NCI-H146 treated with DMSO at 0.1 percent for 48 hours (cell line): Measurements from ENCODE around the gene PLXNA3.

Source experiments
- DNase-seq: peaks from one replicate; lab custom pipeline; 2025; ENCODE audit not compliant: unreplicated experiment; lab: John Stamatoyannopoulos, UW

The PLXNA3 gene

DNA sequence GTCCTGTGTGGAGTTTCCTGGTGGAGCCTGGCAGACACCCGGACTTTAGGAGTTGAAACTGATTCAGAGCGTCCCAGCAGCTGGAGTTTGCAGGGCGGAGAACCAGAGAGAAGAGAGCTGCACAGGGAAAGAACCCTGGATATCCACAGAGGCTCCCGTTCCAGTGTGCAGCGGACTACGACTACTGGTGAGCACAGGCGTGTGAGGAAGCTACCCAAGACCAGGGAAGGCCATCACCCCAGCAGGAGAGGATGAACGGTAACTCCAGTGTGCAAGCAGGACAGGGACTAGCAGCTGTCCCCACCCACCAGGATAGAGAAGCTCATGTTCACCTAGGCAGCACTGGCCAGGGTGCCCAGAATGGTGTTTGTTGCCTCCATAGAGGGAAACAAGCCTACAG lies 18.7 kb downstream of the PLXNA3 start:
- no peak for DNase-seq

DNA sequence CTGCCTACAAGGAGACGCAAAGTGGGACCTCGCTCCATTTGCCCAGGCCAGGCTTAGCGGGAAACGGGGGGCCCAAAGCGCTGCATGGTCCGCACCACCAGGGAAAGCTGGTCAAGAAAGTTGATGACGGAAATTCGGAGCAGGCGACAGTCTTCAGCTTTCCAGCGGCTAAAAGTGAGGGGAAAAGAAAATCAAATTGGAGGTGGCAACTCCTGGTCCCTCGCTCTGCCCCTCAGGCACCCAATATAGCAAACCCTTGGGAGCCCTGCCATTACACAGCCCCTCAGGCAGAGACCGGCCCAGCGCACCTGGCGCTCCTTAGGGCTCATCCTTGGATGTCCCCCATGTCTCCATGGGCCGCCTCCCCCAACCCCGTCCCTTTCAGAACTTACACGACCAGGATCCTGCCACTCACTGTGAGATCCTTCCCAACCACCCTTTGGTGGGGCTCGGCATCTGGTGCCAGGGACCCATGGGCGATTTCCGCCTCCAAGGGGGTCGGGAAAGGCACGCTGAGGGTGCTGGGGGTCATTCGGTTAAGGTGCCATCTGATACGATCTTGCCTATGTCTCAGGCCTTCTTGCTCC lies 19.9 kb downstream of the PLXNA3 start:
- DNase-seq: no peak

DNA sequence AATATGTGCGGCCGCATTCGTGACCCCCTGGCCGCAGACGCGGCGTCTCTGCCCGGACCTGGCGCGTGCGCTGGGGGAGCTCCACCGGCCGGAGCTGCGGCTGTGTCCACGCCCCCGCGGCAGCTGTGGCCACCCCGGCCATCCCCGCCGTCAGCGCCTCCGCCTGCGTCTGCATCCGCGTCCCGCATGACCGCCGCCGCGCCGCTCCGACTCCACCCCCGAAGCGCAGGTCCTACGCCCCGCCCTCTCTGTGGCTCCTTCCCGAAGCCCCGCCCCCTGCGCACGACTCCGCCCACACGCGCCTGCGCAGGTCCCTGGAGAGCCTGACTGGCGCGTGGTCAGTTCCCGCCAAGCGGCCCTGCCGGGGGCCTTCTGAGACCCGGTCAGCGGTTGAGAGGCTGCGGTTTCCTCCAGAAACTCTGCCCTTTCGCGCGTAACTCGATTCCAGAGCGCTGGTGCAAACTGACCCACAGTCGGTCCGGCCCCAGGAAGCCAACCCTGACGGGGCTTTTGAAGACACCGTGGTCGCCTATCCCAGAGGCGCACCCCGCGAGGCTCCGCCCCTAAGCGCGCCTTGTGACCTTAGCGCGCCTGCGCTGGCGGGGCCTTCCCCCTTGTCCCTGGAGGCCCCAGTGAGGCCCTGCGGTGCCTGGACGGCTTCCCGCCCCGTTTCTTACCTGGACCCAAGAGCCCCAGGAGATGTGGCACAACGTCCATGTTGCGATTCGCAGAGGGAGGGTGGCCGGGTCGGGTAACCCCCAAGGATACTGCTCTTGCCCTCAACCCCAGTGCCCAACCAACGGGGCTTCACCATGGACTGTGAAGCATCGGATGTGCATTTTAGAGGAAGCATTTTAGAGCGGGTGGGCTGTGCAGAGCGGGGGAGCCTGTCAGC lies 20.9 kb downstream of the PLXNA3 start, which contains the start of gene LAGE3:
Gene LAGE3 (minus strand): TSS at position 554 of the 895 bp plus-strand sequence. CDS start 366 bp downstream, at position 188.
- DNase-seq: peak; percentile 72

DNA sequence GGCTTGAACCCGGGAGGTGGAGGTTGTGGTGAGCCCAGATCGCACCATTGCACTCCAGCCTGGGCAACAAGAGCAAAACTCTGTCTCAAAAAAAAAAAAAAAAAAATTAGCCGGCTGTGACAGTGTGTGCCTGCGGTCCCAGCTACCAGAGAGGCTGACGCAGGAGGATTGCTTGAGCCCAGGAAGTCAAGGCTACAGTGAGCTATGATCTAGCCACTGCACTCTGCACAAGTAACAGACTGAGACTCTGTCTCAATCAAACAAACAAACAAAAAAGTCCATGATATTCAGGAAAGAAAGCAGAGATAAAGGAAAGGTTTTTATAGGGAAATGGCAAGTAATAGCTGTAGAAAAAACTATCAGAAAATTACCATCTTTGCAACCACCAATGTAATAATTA lies 23.1 kb downstream of the PLXNA3 start:
- no peak for DNase-seq

DNA sequence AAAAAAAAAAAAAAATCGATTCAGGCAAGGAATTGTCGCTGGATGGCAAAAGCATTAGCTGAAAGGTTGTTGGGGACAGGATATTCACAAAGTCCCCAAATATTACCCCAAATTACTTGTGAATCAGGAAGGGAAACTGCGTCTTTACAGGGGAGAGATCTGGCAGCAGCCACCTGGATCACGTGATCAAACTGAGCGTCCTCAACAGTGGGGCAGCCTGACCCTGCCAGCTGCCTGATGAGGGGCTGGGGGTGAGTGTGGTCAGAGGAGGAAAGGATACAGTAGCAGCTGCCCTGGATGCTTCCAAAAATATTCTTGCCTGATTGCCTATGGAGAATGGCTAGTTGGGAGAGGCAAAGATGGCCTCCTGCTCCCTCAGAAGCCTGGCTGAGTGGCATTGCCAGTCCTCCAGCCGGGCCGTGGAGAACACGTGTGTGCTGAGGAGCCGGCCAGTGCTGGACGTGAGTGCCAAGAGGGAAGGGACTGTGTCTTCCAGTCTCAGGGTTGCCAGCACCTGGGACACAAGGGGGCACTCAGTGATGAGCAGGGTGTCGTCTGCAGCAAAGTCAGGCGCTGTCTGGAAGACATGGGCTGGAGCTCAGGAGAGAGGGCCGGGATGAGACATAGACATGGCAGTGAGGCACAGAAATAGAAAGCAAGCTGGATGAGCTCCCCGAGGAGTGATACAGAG lies 24.0 kb downstream of the PLXNA3 start:
- DNase-seq: no peak

DNA sequence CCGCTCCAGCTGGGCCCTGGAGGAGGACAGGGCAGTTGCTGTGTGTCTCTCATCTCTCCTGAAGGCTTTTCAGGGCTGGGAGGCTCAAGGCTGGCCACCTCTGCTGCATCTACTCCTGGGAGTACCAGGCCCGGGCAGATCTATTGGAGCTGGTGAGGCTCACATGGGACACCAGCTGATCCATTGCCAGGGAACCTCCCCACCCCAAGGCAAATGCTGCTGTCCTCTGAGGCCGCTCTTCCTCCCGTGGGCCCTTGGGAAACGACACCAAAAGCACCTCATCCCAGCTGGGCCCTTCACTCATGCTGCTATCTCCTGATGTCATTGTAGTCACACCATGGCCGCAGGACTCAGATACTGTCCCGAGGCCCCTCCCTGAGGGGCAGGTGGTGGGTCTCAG lies 24.7 kb downstream of the PLXNA3 start:
- no peak for DNase-seq

DNA sequence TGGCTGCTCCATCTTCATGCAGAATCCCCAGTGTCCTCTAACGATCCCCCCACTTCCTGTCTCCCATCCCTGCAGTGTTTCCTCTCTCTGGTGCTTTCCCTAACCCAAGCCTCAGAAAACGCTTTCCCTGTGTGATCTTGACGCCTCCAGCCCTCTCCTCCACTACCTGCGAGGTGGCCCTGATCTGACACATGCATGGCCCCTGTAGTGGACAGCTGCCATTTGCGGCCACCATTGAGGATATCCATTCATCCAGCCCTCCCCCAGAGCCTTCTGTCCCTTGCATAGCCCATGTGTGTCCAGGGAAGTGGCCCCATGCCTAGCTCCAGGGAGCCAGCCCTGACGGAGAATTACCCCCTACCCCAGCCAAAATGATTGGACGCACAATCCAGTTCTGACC lies 25.2 kb downstream of the PLXNA3 start:
- no peak for DNase-seq

DNA sequence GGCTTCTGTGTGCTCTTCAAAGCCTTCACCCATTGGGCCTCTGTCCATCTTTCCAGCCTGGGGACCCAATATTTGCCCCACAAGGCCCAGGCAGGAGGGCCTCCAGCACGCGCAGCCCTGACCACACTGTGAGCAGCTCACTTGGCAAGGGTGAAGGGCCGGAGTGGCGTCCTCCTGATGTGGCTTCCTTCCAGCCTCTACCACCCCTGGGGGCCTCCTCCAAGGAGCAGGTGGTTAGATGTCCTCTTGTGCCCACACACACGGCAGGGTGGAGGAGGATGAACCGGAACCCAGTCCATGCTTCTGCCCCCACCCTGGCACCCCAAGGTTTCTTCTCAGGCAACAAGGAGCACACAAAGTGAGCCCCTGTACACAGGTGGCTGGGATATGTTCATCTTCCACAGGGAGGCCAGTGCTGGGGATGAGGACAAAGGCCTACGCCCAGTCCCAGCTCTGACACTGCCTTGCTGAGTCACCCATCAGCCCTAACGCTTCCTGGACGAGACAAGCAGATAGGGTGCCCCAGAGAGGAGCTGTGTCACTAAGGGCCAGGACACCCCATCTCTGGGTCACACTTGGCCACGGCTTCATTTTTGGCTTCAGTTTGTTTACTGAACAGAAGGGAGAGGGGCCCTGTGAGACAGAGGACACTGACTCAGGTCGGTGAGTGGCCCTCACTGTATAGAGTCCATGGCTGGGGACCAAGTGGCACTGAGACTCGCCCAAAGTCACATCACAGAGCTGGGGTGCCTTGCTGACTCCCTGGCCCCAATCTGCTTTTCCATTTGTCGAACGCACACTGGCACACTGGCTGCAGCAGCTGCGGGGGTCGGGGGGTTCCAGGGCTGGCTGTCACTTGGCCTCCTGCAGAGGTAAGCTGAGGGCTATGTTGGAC lies 26.4 kb downstream of the PLXNA3 start:
- DNase-seq: no peak

DNA sequence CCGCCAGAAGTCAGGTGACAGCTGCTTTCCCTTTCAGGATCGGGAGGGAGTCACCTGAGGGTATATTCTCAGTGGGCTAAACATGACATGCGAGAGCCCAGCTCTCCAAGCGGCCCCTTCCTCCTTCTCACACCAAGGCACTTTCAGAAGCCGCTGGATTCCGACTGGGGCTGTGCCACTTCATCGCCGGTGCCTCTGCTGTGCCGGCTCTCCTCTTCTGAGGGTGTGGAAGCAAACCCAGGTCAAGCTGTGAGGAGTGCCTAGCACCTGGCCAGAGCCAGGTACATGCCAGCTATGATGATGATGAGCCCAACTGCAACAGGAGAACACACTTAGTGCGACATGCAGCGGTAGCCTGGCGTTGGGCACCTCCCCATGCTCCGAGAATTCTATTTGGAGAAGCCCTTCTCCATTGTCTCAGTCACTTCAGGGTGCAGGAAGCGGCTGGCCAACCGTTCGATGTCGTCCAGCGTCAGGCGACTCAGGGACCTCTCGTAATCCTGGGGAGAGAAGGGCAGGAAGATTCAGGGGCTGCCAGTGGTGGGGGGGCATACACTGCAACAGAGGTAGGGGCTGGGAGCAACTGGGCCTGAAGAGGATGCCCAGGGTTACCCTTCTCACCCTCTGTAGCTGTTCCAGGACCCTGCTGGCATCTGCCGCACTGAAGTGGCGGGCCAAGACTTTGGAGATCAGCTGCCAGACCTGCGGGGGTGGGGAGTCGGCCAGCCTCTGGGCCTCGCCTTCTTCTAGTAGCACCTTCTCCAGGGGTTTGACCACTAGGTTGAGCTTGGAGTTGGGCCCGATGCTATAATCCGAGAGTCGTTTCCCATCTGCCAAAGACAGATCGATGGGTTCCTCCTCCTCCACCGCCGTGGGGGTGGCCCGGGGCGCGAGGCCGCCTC lies 27.3 kb downstream of the PLXNA3 start:
- no peak for DNase-seq

DNA sequence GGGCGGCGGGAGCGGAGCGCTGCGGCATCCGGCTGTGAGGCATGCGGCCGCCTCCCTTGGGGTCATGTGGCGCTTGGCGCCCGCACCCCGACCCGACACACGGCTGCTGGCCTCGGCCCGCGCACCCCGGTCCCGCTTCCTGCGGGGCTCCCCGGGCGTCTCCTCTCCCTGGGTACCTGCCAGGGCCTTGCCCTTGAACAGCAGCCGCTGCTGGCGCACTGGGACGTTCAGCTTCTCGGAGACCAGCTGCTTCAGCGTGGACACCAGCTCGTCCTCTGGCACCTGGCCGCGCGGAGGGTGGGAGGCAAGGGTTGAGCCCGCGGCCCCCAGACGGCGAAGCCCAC lies 27.9 kb downstream of the PLXNA3 start:
- DNase-seq: no peak

DNA sequence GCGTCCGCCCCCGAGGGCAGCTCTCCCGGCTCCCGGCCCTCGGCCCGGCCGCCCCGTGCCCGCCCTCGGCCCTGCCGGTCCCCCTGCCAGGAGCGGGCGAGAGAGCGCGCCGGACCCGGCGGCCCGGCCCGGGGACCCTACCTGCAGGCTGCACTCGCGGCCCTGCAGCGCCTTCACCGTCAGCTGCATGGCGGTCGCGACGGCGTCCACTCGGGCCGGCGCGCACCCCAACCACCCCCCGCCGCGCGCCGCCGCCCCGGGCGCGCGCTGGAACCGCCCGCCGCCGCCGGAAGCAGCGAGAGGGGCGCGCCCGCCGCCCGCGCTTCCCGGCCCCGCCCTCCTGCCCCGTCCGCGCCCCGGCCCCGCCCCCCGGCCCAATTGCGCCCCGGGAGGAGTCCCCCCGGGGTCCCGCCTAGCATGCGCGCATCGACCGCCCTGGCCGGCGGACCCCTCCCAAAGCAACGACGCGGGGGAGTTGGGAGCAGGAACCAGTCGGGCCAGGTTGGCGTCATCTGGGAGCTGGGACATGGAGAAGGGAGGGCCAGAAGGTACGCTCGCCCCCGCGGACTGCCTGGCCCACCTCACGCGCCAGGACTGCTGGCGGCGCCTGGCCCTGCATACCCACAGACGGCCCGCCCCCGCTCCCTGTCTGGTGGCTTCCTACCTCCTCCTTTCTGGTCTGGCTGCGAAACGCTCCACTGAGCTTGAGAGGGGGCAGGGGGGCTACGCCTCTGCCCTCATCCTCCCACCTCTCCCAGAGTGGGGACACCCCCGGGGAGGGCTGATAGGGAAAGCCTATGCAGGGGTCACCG lies 28.5 kb downstream of the PLXNA3 start, which contains the start of gene UBL4A:
Gene UBL4A (minus strand): TSS at position 220 of the 812 bp plus-strand sequence. CDS start 31 bp downstream, at position 189.
- no peak for DNase-seq

DNA sequence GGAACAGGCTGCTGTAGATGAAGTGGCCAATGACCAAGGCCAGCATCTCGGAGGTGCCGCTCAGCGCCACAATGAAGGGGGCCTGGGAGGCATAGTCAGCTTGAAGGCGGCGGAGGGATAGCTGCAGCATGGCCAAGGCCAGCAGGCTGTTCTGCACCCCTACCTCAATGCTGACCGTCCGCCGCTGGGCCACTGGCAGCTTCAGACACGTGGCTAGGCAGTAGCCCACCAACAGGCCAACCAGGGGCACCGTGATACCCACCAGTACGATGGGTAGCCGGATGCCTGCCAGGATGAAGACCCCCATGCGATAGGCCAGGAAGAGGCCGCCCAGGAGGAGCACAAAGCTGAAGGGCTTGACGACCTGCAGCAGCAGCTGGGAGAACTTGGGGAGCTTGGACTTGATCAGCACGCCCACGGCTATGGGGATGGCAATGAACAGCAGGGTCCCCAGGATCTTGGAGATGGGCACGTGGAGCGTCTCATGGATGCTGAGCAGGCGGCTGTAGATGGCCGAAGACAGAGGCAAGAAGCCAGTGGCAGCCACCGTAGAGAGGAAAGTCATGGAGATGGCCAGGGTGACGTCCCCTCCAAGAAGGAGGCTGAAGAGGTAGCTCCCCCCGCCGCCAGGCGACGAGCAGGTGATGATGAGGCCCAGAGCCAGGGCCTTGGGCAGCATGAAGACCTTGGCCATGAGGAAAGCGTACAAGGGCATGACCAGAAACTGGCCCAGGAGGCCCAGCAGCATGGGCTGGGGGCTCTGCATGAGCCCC lies 29.6 kb downstream of the PLXNA3 start:
- DNase-seq: no peak

DNA sequence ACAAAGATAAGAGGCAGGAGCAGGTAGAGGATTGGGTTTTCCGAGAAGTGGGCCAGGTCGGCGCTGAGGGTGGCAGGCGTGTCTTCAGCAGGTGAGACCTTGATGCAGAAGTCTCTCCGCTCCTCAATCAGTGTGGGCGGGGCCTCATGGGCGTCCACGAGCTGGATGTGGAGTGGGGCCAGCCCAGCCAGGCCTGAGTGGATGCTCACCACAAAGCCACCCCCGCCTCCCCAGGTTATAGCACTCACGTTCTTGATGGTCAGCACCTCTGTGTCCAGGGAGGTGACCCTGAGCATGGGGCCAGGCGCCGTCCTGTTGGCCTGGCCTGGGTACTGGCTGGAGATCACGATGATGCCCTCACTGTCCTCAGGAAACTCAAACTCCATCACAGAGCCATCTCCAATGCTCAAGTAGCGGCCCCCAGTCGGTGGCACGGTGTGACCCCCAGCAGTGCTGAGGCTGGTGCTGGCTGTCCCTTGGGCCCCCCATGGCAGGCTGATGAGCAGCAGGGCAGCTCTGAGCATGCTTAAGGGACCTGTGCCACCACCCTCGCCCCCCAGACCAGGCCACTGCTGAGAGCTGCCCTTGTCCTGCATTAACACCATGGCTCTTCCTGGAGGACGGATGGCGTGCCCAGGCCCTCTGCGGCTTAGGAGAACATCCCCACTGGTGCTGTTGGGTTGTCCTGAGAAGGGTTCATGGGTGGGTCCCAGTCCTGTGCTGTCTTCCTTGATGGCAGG lies 30.4 kb downstream of the PLXNA3 start:
- DNase-seq: no peak

DNA sequence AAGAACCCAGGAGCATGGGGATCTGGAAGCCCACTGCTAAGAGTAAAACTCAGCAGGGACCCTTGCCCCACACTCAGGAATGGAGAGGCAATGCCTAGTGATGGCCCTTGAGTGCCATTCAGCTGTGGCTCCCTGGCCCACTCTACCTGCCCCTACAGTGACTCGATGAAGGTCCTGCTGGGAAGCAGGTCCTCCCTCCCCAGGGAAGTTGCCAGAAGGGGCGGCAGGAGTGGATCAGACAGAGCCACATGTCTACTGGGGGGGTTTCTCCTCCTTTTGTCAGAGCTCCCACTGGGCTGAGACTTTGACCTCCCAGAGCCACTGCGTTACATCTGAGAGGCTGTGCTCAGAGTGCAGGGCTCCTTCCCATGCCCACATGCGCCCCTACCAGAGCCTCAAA lies 31.1 kb downstream of the PLXNA3 start:
- DNase-seq: no peak

DNA sequence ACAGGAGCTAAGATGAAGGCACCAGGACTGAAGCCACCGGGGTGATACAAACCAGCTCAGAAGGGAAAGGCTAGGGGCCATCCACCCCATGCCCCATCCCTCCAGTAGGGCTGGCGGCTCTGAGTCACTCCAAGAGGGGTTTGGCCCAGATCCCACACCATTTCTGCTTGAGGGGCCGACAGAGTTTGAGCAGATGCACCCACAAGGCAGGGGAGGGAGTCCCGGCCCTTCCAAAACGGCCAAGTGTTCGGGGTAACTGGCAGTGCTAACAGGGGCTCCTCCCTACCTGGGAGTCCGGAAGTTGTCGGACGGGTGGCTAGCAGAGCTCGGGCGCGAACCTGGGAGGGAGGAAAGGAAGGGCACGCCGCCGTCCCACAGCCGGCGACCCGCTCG lies 31.9 kb downstream of the PLXNA3 start:
- no peak for DNase-seq

DNA sequence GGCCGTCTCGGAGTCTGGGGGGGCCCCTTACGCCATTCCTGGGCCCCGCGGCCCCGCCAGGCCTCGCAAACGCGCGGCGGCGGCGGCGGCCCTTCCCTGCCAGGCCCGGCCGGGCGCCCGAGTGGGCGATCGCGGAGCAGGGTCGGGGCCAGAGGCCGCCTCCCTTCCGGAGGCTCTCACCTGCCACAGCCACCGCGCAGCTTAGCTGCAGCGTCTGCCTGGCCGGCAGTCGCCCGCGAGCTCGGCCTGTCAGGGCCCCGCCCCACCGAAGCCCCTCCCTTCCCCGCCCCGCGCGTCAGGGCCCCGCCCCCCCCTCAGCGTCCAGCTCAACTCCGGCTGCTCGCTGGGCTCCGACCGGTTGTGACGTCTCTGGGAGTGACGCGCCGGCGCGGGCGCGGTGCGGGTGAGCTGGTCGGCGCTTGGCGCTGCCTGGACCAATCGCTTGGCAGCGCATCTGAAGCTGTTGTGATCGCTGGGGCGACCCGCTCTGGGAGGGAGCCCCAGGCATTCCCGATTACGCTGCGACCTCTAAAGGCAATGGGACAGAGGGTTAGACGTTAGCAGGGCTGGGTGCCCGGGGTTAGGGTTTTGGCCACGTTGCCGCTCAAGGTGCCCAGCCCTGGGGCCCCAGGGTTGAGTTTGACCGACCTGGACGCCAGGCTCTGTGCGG lies 32.5 kb downstream of the PLXNA3 start, which contains the start of gene SLC10A3:
Gene SLC10A3 (minus strand): TSS at position 216 of the 670 bp plus-strand sequence. CDS start 1,689 bp downstream, outside the sequence.
- DNase-seq: peak; percentile 69

DNA sequence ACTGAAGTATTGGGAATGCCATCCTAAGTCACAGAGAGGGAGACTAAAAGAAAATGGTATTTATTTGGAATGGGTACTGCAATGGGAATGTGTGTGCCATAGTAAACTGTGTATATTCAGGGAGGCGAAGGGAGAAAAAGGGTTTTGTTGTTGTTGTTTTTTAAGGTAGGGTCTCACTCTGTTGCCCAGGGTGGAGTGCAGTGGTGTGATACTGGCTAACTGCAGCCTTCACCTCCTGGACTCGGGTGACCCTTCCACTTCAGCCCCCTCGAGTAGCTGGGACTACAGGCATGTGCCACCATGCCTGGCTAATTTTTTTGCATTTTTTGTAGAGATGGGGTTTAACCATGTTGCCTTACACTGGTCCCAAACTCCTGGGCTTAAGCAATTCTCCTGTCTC lies 36.6 kb downstream of the PLXNA3 start:
- no peak for DNase-seq
